ENCODE data around the gene OCA2.

GRCh38 chr15:28098766-28099554 is at the start of gene OCA2:
- TF ChIP-seq EZH2 (optimal IDR thresholded peaks at IDR 0.05; ENCODE audit: low read depth, low read length) (no peak), EZH2phosphoT487 (IDR thresholded peaks at IDR 0.05; ENCODE audit: low read length) (no peak)
- TF ChIP-seq, protein P1, sequence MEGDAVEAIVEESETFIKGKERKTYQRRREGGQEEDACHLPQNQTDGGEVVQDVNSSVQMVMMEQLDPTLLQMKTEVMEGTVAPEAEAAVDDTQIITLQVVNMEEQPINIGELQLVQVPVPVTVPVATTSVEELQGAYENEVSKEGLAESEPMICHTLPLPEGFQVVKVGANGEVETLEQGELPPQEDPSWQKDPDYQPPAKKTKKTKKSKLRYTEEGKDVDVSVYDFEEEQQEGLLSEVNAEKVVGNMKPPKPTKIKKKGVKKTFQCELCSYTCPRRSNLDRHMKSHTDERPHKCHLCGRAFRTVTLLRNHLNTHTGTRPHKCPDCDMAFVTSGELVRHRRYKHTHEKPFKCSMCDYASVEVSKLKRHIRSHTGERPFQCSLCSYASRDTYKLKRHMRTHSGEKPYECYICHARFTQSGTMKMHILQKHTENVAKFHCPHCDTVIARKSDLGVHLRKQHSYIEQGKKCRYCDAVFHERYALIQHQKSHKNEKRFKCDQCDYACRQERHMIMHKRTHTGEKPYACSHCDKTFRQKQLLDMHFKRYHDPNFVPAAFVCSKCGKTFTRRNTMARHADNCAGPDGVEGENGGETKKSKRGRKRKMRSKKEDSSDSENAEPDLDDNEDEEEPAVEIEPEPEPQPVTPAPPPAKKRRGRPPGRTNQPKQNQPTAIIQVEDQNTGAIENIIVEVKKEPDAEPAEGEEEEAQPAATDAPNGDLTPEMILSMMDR (IDR thresholded peaks at IDR 0.05; ENCODE audit: low read length) = no peak
